ENCODE data around the gene GJB3.

- TF ChIP-seq, protein P1, sequence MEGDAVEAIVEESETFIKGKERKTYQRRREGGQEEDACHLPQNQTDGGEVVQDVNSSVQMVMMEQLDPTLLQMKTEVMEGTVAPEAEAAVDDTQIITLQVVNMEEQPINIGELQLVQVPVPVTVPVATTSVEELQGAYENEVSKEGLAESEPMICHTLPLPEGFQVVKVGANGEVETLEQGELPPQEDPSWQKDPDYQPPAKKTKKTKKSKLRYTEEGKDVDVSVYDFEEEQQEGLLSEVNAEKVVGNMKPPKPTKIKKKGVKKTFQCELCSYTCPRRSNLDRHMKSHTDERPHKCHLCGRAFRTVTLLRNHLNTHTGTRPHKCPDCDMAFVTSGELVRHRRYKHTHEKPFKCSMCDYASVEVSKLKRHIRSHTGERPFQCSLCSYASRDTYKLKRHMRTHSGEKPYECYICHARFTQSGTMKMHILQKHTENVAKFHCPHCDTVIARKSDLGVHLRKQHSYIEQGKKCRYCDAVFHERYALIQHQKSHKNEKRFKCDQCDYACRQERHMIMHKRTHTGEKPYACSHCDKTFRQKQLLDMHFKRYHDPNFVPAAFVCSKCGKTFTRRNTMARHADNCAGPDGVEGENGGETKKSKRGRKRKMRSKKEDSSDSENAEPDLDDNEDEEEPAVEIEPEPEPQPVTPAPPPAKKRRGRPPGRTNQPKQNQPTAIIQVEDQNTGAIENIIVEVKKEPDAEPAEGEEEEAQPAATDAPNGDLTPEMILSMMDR (optimal IDR thresholded peaks at IDR 0.05 in 1 of 3, IDR thresholded peaks at IDR 0.05 in 1 of 3, conservative IDR thresholded peaks at IDR 0.05 in 1 of 3; ENCODE audit: extremely low read depth in 1 of 3, insufficient read depth in 2 of 3, low read length in 3 of 3) = no peak
- TF ChIP-seq EZH2 (IDR thresholded peaks at IDR 0.05; ENCODE audit: low read length) = no peak
Measured at GRCh38 chr1:34758751-34759150, 22.3 kb upstream of the GJB3 start.

All from keratinocyte (primary cell).